AG10803 (cell line): ENCODE data around the gene GRK2.
A peak's percentile ranks its signal among the peaks of the same experiment; 100 is the strongest.

Experiments
- DNase-seq: peaks from one replicate; pipeline ENCODE4 v3.0.0; 2010; ENCODE audit warnings: low read depth
- H3K4me3 ChIP-seq: 2 replicates; pipeline ENCODE4 v1.5.1; 2011; ENCODE audit warnings: mild to moderate bottlenecking, low read length, control low read depth
- CTCF ChIP-seq: conservative IDR thresholded peaks from 2 replicates; pipeline ENCODE4 v1.5.1; 2011; ENCODE audit warnings: mild to moderate bottlenecking, low read length, control low read depth, inconsistent platforms

The GRK2 gene

GRCh38 chr11:67247946-67248550, 18.2 kb upstream of the GRK2 start:
- H3K4me3 ChIP-seq: no peak overlapping the region
- no peak for DNase-seq
- no peak for TF ChIP-seq CTCF

- DNase-seq: peak; percentile 61
- no peak for TF ChIP-seq CTCF
- no peak overlapping the region for H3K4me3 ChIP-seq
These were observed 17.6 kb upstream of the GRK2 start for GRCh38 chr11:67248653-67249052.

GRCh38 chr11:67250059-67251043, 15.9 kb upstream of the GRK2 start:
- no peak overlapping the region for H3K4me3 ChIP-seq
- DNase-seq: no peak
- TF ChIP-seq CTCF: no peak

- no peak for TF ChIP-seq CTCF
- no peak overlapping the region for H3K4me3 ChIP-seq
- peak; percentile 58 for DNase-seq
These were observed 14.4 kb upstream of the GRK2 start for GRCh38 chr11:67251841-67252240.

GRCh38 chr11:67252831-67253239, 13.4 kb upstream of the GRK2 start:
- H3K4me3 ChIP-seq: no peak overlapping the region
- DNase-seq: peak; percentile 53
- peak; percentile 35 for TF ChIP-seq CTCF

GRCh38 chr11:67253872-67254624, 12.2 kb upstream of the GRK2 start:
- no peak for TF ChIP-seq CTCF
- DNase-seq: no peak
- H3K4me3 ChIP-seq: no peak overlapping the region
